ENCODE data around the gene CLPTM1L.

GRCh38 chr5:1362242-1363015 is 17.5 kb upstream of the CLPTM1L start:
- no peak for TF ChIP-seq CTCF (conservative IDR thresholded peaks at IDR 0.05 in 1 of 2, IDR thresholded peaks at IDR 0.05 in 1 of 2; ENCODE audit: extremely low read depth in 1 of 2, insufficient read depth in 1 of 2, low read depth in 1 of 2, low read length in 2 of 2)
- no peak for TF ChIP-seq EZH2 (IDR thresholded peaks at IDR 0.05; ENCODE audit: borderline replicate concordance, low read length)

All from mammary epithelial cell (primary cell).